Parathyroid adenoma (tissue), 2 donors: ENCODE results near the gene APC2.

Experiments used
- H2AFZ ChIP-seq: fragments of 300-600 bp; sonication (generic); one replicate; pipeline ENCODE4 v1.7.0; 2017; ENCODE audit warnings: antibody characterized with exemption, mild to moderate bottlenecking
- H3K27ac ChIP-seq: fragments of 300-600 bp; sonication (generic); one replicate; pipeline ENCODE4 v1.7.0; 2017
- H3K27me3 ChIP-seq: fragments of 300-600 bp; sonication (generic); one replicate; pipeline ENCODE4 v1.7.0; 2017; ENCODE audit warnings: low read length; ENCODE audit not compliant: control insufficient read depth, insufficient read depth
- H3K36me3 ChIP-seq: fragments of 300-600 bp; sonication (generic); one replicate; pipeline ENCODE4 v1.7.0; 2017; ENCODE audit warnings: low read length; ENCODE audit not compliant: control insufficient read depth, insufficient read depth
- H3K4me1 ChIP-seq: fragments of 300-600 bp; sonication (generic); one replicate; pipeline ENCODE4 v1.7.0; 2017; ENCODE audit warnings: control low read depth
- H3K4me2 ChIP-seq: fragments of 300-600 bp; sonication (generic); one replicate; pipeline ENCODE4 v1.7.0; 2017; ENCODE audit warnings: low read length
- H3K4me3 ChIP-seq: fragments of 300-600 bp; sonication (generic); one replicate; pipeline ENCODE4 v1.7.0; 2017; ENCODE audit warnings: low read depth, low read length
- H3K79me2 ChIP-seq: fragments of 300-600 bp; sonication (generic); one replicate; pipeline ENCODE4 v1.7.0; 2017; ENCODE audit warnings: control low read depth
- H3K9ac ChIP-seq: fragments of 300-600 bp; sonication (generic); one replicate; pipeline ENCODE4 v1.7.0; 2017; ENCODE audit warnings: mild to moderate bottlenecking
- H3K9me3 ChIP-seq: fragments of 300-600 bp; sonication (generic); one replicate; pipeline ENCODE4 v1.7.0; 2017; ENCODE audit warnings: low read length; ENCODE audit not compliant: control insufficient read depth
- CTCF ChIP-seq: fragments of 300-600 bp; sonication (generic); IDR thresholded peaks from one replicate; pipeline ENCODE4 v1.7.0; 2017; ENCODE audit warnings: antibody characterized with exemption, mild to moderate bottlenecking
- donor health status: primary hyperparathyroidism.

APC2 gene

GRCh38 chr19:1520203-1520780, 70.4 kb downstream of the APC2 start:
- TF ChIP-seq CTCF: no peak
- Histone ChIP-seq H3K4me1 (no peaks in the 10 kb centered on the region), H3K4me2 (peak overlapping the region; percentile 68), H3K4me3 (no peak overlapping the region), H3K9me3 (no peaks in the 10 kb centered on the region), H3K27ac (no peak overlapping the region), H3K36me3 (no peaks in the 10 kb centered on the region), H3K27me3 (no peaks in the 10 kb centered on the region), H2AFZ (peak overlapping the region; percentile 84), H3K79me2 (no peaks in the 10 kb centered on the region), H3K9ac (no peak overlapping the region)

- no peak for TF ChIP-seq CTCF
- no peak overlapping the region for H3K4me3 ChIP-seq
- H3K27ac ChIP-seq: no peak overlapping the region
- H3K9me3 ChIP-seq: no peaks in the 10 kb centered on the region
- H3K36me3 ChIP-seq: no peaks in the 10 kb centered on the region
- H3K27me3 ChIP-seq: no peaks in the 10 kb centered on the region
- no peak overlapping the region for H2AFZ ChIP-seq
- H3K79me2 ChIP-seq: no peaks in the 10 kb centered on the region
- H3K4me2 ChIP-seq: no peak overlapping the region
- H3K9ac ChIP-seq: no peak overlapping the region
- no peaks in the 10 kb centered on the region for H3K4me1 ChIP-seq
Measured at GRCh38 chr19:1521636-1522035, 71.7 kb downstream of the APC2 start.

- no peaks in the 10 kb centered on the region for H3K4me1 ChIP-seq
- H3K9me3 ChIP-seq: no peaks in the 10 kb centered on the region
- no peak overlapping the region for H3K4me2 ChIP-seq
- no peaks in the 10 kb centered on the region for H3K79me2 ChIP-seq
- H3K36me3 ChIP-seq: no peaks in the 10 kb centered on the region
- H2AFZ ChIP-seq: no peak overlapping the region
- no peak overlapping the region for H3K4me3 ChIP-seq
- TF ChIP-seq CTCF: no peak
- H3K27ac ChIP-seq: no peak overlapping the region
- no peak overlapping the region for H3K9ac ChIP-seq
- H3K27me3 ChIP-seq: no peaks in the 10 kb centered on the region
Measured at GRCh38 chr19:1522061-1522460, 72.1 kb downstream of the APC2 start.

GRCh38 chr19:1522838-1523237, 72.9 kb downstream of the APC2 start:
- no peak overlapping the region for H3K27ac ChIP-seq
- H3K4me1 ChIP-seq: no peaks in the 10 kb centered on the region
- no peak overlapping the region for H3K4me3 ChIP-seq
- H3K9ac ChIP-seq: no peak overlapping the region
- H3K4me2 ChIP-seq: no peak overlapping the region
- H2AFZ ChIP-seq: no peak overlapping the region
- no peaks in the 10 kb centered on the region for H3K27me3 ChIP-seq
- no peaks in the 10 kb centered on the region for H3K36me3 ChIP-seq
- H3K79me2 ChIP-seq: no peaks in the 10 kb centered on the region
- no peak for TF ChIP-seq CTCF
- no peaks in the 10 kb centered on the region for H3K9me3 ChIP-seq
